SK-N-SH treated with all-trans-retinoic acid at 6 μM for 48 hours (cell line): Measurements from ENCODE around the gene AP1S2.

Source experiments
- ATAC-seq: fragments of 200-7000 bp; cut with Tn5 transposase; 3 replicates; pipeline ENCODE4 v1.9.1; 2020; ENCODE audit warnings: mild to moderate bottlenecking, moderate library complexity
- ARNTL ChIP-seq: fragments of 450-650 bp; formaldehyde crosslinking; IDR thresholded peaks from 2 replicates; pipeline ENCODE4 v1.5.0; 2020; ENCODE audit warnings: low read depth, mild to moderate bottlenecking, moderate library complexity, borderline replicate concordance
- BACH2 ChIP-seq: fragments of 250-450 bp; sonication (Bioruptor Pico); IDR thresholded peaks from 2 replicates; pipeline ENCODE4 v1.9.0; 2021; ENCODE audit warnings: mild to moderate bottlenecking, borderline replicate concordance
- CSDC2 ChIP-seq: fragments of 250-450 bp; sonication (Bioruptor Pico); IDR thresholded peaks from 2 replicates; pipeline ENCODE4 v1.5.0; 2020; ENCODE audit warnings: mild to moderate bottlenecking, moderate library complexity
- ESRRG ChIP-seq: fragments of 250-450 bp; sonication (Bioruptor Pico); IDR thresholded peaks from 2 replicates; pipeline ENCODE4 v1.6.1; 2021; ENCODE audit warnings: mild to moderate bottlenecking
- ISL1 ChIP-seq: fragments of 250-450 bp; sonication (Bioruptor Pico); IDR thresholded peaks from 2 replicates; pipeline ENCODE4 v2.1.2; 2022; ENCODE audit warnings: mild to moderate bottlenecking, moderate library complexity
- OSR1 ChIP-seq: fragments of 250-450 bp; sonication (Bioruptor Pico); IDR thresholded peaks from 2 replicates; pipeline ENCODE4 v1.8.0; 2022; ENCODE audit warnings: moderate library complexity, mild to moderate bottlenecking, inconsistent platforms
- PPARA ChIP-seq: fragments of 250-450 bp; sonication (Bioruptor Pico); IDR thresholded peaks from 2 replicates; pipeline ENCODE4 v1.5.0; 2020; ENCODE audit warnings: mild to moderate bottlenecking, borderline replicate concordance
- RARB ChIP-seq: fragments of 250-450 bp; sonication (Bioruptor Pico); IDR thresholded peaks from 2 replicates; pipeline ENCODE4 v1.8.0; 2021; ENCODE audit warnings: mild to moderate bottlenecking, moderate library complexity
- SNAI2 ChIP-seq: fragments of 250-450 bp; sonication (Bioruptor Pico); IDR thresholded peaks from 2 replicates; pipeline ENCODE4 v1.5.0; 2020; ENCODE audit warnings: mild to moderate bottlenecking, moderate library complexity
- TOX ChIP-seq: fragments of 250-450 bp; sonication (Bioruptor Pico); IDR thresholded peaks from 2 replicates; pipeline ENCODE4 v1.8.0; 2021; ENCODE audit warnings: mild to moderate bottlenecking, moderate library complexity, borderline replicate concordance
- ZC3H10 ChIP-seq: fragments of 250-450 bp; sonication (Bioruptor Pico); IDR thresholded peaks from 2 replicates; pipeline ENCODE4 v1.5.1; 2021; ENCODE audit warnings: mild to moderate bottlenecking, moderate library complexity
- ZFP30 ChIP-seq: fragments of 450-650 bp; formaldehyde crosslinking; IDR thresholded peaks from 2 replicates; pipeline ENCODE4 v1.5.0; 2022; ENCODE audit warnings: mild to moderate bottlenecking, moderate library complexity
- ZNF565 ChIP-seq: fragments of 450-650 bp; formaldehyde crosslinking; conservative IDR thresholded peaks from 2 replicates; pipeline ENCODE4 v1.5.0; 2020; ENCODE audit warnings: low read depth, mild to moderate bottlenecking, moderate library complexity
- ZNF70 ChIP-seq: fragments of 450-650 bp; formaldehyde crosslinking; IDR thresholded peaks from 2 replicates; pipeline ENCODE4 v1.5.0; 2020; ENCODE audit warnings: mild to moderate bottlenecking, moderate library complexity
- TF ChIP-seq, protein P1 (sequence below): fragments of 250-450 bp; sonication (Bioruptor Pico); IDR thresholded peaks from 2 replicates; pipeline ENCODE4 v1.8.0; 2020; ENCODE audit warnings: mild to moderate bottlenecking, moderate library complexity, borderline replicate concordance
- TF ChIP-seq, protein P2 (sequence below): fragments of 250-450 bp; sonication (Bioruptor Pico); IDR thresholded peaks from 2 replicates; pipeline ENCODE4 v1.5.1; 2020; ENCODE audit warnings: low read depth, mild to moderate bottlenecking, moderate library complexity
- TF ChIP-seq, protein P3 (sequence below): fragments of 250-450 bp; sonication (Bioruptor Pico); IDR thresholded peaks from 2 replicates; pipeline ENCODE4 v1.8.0; 2021; ENCODE audit warnings: low read depth, mild to moderate bottlenecking, moderate library complexity, borderline replicate concordance
- TF ChIP-seq, protein P4 (sequence below): fragments of 250-450 bp; sonication (Bioruptor Pico); IDR thresholded peaks from 2 replicates; pipeline ENCODE4 v1.5.0; 2020; ENCODE audit warnings: mild to moderate bottlenecking, moderate library complexity
- TF ChIP-seq, protein P5 (sequence below): fragments of 250-450 bp; sonication (Bioruptor Pico); IDR thresholded peaks from 2 replicates; pipeline ENCODE4 v1.5.1; 2021; ENCODE audit warnings: mild to moderate bottlenecking, moderate library complexity

AP1S2 gene

DNA sequence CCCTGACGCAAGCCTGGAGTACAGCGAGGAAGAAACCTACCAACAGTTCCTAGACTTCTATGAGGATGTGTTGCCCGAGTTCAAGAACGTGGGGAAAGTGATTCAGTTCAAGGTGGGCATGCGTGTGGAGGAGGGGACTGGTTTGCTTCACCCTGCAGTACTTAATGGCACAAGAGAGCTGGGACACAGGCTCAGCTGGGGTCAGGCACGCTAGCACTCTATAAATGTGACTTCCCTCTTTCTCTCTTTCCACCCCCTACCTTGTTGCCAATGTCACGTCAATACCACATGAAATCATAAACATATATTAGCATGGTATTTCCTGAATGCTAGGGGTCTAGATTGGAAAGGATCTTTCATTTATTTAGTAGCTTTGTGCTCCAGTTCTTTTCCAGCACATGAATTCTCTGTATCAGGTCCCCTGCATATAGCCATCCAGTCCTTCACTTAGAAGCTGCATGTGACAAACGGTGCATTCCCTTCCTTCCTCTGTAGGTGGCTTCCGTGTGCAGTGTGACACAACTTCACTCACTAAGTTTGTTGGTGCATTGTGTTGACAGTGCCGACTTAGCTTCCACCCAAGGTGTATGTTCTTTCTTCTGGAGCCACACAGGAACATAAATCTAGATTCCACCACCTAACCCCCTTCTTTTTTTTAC lies 38.7 kb downstream of the AP1S2 start (continued):
- TF ChIP-seq, protein P1, sequence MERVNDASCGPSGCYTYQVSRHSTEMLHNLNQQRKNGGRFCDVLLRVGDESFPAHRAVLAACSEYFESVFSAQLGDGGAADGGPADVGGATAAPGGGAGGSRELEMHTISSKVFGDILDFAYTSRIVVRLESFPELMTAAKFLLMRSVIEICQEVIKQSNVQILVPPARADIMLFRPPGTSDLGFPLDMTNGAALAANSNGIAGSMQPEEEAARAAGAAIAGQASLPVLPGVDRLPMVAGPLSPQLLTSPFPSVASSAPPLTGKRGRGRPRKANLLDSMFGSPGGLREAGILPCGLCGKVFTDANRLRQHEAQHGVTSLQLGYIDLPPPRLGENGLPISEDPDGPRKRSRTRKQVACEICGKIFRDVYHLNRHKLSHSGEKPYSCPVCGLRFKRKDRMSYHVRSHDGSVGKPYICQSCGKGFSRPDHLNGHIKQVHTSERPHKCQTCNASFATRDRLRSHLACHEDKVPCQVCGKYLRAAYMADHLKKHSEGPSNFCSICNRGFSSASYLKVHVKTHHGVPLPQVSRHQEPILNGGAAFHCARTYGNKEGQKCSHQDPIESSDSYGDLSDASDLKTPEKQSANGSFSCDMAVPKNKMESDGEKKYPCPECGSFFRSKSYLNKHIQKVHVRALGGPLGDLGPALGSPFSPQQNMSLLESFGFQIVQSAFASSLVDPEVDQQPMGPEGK (CRISPR knock-in tag), result no peak
- TF ChIP-seq ZC3H10 (CRISPR knock-in tag) (no peak), PPARA (CRISPR knock-in tag) (no peak), ZNF565 (CRISPR knock-in tag) (no peak)
- TF ChIP-seq, protein P2, sequence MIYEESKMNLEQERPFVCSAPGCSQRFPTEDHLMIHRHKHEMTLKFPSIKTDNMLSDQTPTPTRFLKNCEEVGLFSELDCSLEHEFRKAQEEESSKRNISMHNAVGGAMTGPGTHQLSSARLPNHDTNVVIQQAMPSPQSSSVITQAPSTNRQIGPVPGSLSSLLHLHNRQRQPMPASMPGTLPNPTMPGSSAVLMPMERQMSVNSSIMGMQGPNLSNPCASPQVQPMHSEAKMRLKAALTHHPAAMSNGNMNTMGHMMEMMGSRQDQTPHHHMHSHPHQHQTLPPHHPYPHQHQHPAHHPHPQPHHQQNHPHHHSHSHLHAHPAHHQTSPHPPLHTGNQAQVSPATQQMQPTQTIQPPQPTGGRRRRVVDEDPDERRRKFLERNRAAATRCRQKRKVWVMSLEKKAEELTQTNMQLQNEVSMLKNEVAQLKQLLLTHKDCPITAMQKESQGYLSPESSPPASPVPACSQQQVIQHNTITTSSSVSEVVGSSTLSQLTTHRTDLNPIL, result no peak

DNA sequence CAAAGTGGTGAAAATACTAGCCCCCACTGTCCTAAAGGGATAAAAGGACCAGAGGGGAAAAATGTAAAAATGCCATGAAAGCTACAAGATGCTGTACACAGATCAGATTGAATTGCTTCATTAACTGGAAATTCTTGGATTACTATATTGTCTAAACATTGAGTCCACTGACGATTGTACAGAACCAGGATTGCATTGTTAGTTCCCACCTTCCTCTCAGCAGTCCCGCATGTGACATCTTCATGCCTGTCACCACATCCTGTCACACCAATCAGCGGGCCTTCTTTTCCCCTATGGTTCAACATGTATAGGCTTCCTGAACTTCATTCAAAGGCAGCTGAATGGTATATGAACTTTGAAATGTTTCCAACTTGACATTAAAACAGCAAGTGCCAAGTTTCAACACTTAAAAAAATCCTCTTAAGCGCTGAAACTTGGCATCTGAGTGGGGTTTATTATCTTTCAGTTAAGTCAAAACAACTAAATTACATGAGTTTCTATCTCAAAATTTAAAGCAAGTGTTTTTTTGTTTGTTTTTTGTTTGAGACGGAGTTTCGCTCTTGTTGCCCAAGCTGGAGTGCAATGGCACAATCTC lies 39.7 kb downstream of the AP1S2 start:
- TF ChIP-seq ARNTL, result no peak
- TF ChIP-seq, protein P3, sequence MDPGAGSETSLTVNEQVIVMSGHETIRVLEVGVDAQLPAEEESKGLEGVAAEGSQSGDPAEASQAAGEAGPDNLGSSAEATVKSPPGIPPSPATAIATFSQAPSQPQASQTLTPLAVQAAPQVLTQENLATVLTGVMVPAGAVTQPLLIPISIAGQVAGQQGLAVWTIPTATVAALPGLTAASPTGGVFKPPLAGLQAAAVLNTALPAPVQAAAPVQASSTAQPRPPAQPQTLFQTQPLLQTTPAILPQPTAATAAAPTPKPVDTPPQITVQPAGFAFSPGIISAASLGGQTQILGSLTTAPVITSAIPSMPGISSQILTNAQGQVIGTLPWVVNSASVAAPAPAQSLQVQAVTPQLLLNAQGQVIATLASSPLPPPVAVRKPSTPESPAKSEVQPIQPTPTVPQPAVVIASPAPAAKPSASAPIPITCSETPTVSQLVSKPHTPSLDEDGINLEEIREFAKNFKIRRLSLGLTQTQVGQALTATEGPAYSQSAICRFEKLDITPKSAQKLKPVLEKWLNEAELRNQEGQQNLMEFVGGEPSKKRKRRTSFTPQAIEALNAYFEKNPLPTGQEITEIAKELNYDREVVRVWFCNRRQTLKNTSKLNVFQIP (CRISPR knock-in tag), result no peak
- TF ChIP-seq, protein P4, sequence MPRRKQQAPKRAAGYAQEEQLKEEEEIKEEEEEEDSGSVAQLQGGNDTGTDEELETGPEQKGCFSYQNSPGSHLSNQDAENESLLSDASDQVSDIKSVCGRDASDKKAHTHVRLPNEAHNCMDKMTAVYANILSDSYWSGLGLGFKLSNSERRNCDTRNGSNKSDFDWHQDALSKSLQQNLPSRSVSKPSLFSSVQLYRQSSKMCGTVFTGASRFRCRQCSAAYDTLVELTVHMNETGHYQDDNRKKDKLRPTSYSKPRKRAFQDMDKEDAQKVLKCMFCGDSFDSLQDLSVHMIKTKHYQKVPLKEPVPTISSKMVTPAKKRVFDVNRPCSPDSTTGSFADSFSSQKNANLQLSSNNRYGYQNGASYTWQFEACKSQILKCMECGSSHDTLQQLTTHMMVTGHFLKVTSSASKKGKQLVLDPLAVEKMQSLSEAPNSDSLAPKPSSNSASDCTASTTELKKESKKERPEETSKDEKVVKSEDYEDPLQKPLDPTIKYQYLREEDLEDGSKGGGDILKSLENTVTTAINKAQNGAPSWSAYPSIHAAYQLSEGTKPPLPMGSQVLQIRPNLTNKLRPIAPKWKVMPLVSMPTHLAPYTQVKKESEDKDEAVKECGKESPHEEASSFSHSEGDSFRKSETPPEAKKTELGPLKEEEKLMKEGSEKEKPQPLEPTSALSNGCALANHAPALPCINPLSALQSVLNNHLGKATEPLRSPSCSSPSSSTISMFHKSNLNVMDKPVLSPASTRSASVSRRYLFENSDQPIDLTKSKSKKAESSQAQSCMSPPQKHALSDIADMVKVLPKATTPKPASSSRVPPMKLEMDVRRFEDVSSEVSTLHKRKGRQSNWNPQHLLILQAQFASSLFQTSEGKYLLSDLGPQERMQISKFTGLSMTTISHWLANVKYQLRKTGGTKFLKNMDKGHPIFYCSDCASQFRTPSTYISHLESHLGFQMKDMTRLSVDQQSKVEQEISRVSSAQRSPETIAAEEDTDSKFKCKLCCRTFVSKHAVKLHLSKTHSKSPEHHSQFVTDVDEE (CRISPR knock-in tag), result no peak
- TF ChIP-seq ZNF565 (CRISPR knock-in tag), result no peak
- TF ChIP-seq ISL1 (CRISPR knock-in tag), result no peak
- no peak for TF ChIP-seq TOX
- TF ChIP-seq CSDC2 (CRISPR knock-in tag), result no peak
- TF ChIP-seq, protein P2, result no peak
- TF ChIP-seq RARB, result no peak
- TF ChIP-seq, all 23 proteins: peak for 0
- no peak for ATAC-seq

DNA sequence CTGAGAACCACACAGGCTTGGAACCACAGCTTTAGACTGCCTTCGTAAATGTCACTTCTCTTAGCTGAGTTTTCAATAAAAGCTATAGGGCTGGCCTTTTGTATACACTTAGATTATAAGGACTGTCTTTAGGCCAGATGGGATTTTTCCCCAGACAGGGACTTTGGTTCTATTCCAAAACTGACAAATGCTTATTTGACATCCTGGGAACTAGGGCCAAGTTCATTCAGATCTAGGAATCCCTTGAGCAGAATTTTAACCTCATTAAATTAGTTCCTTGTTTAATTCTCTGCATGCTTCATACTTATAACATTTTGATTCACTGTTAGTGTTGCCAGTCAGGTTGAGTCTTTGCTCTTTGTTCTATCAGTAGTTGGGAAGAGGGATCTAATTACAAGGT lies 41.2 kb downstream of the AP1S2 start:
- no peak for ATAC-seq
- TF ChIP-seq ZFP30 (CRISPR knock-in tag) (no peak), ESRRG (CRISPR knock-in tag) (no peak), TOX (no peak), ZNF70 (CRISPR knock-in tag) (no peak), RARB (no peak), SNAI2 (no peak)

DNA sequence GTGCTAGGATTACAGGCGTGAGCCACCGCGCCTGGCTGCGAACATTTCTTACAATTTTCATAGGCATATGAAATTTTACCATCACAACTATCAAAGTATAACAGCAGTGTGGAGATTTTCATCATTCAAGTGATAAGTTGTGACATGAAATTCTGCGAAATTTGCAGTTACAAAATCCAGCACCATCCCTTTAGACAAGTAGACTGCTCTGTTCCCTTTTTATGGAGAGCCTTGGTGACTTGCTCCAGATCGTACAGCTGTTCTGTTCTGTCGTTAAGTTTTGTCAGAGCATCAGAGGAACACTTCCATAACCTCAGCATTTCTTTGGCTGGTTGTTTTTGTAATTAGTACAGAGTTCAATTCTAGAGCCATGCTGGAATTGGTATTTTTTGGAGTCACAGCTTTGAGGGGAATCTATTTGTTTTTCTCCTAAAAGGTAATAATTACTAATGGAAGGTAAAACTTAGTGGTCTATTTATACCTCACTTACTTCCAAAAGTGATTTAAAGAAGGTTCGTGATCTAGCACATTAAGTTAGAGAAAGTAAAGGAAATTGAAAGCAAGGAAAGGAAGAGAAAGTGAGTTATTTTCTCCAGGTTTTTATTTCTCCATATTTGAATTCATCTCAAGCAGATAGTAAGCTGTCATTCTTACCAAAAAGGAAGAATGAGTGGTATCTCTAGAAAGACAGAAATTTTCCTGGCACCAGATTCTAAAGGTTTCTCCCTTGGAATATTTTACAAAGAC lies 42.2 kb downstream of the AP1S2 start:
- no peak for ATAC-seq
- TF ChIP-seq, protein P4 (CRISPR knock-in tag), result no peak
- TF ChIP-seq CSDC2 (CRISPR knock-in tag), result no peak
- TF ChIP-seq BACH2 (CRISPR knock-in tag), result no peak
- TF ChIP-seq, protein P5, sequence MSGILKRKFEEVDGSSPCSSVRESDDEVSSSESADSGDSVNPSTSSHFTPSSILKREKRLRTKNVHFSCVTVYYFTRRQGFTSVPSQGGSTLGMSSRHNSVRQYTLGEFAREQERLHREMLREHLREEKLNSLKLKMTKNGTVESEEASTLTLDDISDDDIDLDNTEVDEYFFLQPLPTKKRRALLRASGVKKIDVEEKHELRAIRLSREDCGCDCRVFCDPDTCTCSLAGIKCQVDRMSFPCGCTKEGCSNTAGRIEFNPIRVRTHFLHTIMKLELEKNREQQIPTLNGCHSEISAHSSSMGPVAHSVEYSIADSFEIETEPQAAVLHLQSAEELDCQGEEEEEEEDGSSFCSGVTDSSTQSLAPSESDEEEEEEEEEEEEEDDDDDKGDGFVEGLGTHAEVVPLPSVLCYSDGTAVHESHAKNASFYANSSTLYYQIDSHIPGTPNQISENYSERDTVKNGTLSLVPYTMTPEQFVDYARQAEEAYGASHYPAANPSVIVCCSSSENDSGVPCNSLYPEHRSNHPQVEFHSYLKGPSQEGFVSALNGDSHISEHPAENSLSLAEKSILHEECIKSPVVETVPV (CRISPR knock-in tag), result no peak
- no peak for TF ChIP-seq OSR1
- no peak for TF ChIP-seq ISL1 (CRISPR knock-in tag)
- TF ChIP-seq, protein P2, result no peak
- TF ChIP-seq ZNF70 (CRISPR knock-in tag), result no peak
- no peak for TF ChIP-seq SNAI2
